Coronary artery (tissue), 2 donors: Measurements from ENCODE around the gene DYNC1H1.
"Not testable (repeated sequence)": the region's sequence is repeated elsewhere in the genome, so short reads cannot be mapped to it uniquely, and the experiment has no call there.

Experiments
- DNase-seq: peaks from one replicate; pipeline ENCODE4 v3.0.0-alpha.2; 2017; ENCODE audit warnings: low spot score
- H3K27ac ChIP-seq, 2 donors: fragments of 200-600 bp; sonication (generic); one replicate each; pipeline ENCODE4 v1.5.1; 2016 to 2019
- H3K4me3 ChIP-seq: fragments of 200-600 bp; sonication (generic); 2 replicates; pipeline ENCODE4 v1.5.1; 2016; ENCODE audit warnings: mild to moderate bottlenecking, moderate library complexity
- TF ChIP-seq, protein P1 (sequence below): fragments of 200-600 bp; sonication (generic); IDR thresholded peaks from one replicate; pipeline ENCODE4 v1.5.1; 2019; ENCODE audit warnings: antibody characterized with exemption

Gene DYNC1H1

GRCh38 chr14:101980251-101980650 is 15.9 kb downstream of the DYNC1H1 start:
- TF ChIP-seq, protein P1, sequence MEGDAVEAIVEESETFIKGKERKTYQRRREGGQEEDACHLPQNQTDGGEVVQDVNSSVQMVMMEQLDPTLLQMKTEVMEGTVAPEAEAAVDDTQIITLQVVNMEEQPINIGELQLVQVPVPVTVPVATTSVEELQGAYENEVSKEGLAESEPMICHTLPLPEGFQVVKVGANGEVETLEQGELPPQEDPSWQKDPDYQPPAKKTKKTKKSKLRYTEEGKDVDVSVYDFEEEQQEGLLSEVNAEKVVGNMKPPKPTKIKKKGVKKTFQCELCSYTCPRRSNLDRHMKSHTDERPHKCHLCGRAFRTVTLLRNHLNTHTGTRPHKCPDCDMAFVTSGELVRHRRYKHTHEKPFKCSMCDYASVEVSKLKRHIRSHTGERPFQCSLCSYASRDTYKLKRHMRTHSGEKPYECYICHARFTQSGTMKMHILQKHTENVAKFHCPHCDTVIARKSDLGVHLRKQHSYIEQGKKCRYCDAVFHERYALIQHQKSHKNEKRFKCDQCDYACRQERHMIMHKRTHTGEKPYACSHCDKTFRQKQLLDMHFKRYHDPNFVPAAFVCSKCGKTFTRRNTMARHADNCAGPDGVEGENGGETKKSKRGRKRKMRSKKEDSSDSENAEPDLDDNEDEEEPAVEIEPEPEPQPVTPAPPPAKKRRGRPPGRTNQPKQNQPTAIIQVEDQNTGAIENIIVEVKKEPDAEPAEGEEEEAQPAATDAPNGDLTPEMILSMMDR = no peak
- DNase-seq = no peak
- Histone ChIP-seq H3K4me3 (no peak overlapping the region), H3K27ac (peak overlapping the region; percentile 4 to 61)

- TF ChIP-seq, protein P1 = no peak
- Histone ChIP-seq H3K4me3 (no peak overlapping the region), H3K27ac (peak overlapping the region; percentile 4 to 61)
- DNase-seq = peak; percentile 85
Measured at GRCh38 chr14:101980700-101981099, 16.3 kb downstream of the DYNC1H1 start.

- no peak overlapping the region for H3K27ac ChIP-seq
Measured at GRCh38 chr14:101982621-101983020, 18.2 kb downstream of the DYNC1H1 start.

DNA sequence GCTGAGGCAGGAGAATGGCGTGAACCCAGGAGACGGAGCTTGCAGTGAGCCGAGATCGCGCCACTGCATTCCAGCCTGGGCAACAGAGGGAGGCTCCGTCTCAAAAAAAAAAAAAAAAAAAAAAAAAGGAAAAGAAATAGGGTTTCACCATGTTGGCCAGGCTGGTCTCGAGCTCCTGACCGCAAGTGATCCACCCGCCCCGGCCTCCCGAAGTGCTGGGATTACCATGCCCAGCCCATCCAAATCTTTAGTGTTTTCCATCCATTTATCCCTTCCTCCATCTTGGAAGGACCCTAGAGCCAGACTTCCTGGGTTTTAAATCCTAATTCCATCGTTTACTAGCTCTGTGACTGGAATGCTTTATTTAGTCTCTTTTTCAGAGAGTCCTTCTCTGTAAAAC is 20.5 kb downstream of the DYNC1H1 start:
- not testable (repeated sequence) for H3K27ac ChIP-seq, H3K4me3 ChIP-seq, DNase-seq

More at GRCh38 chr14:101982621-101983020, 18.2 kb downstream of the DYNC1H1 start:
- no peak overlapping the region for H3K4me3 ChIP-seq
- TF ChIP-seq, protein P1 = no peak
- no peak for DNase-seq

DNA sequence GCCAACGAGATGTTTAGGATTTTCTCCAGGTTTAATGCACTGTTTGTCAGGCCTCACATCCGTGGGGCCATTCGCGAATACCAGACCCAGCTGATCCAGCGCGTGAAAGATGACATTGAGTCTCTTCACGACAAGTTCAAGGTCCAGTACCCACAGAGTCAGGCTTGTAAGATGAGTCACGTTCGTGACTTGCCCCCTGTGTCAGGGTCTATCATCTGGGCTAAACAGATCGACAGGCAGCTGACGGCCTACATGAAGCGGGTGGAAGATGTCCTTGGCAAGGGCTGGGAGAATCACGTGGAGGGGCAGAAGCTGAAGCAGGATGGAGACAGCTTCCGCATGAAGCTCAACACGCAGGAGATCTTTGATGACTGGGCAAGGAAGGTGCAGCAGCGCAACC is 21.6 kb downstream of the DYNC1H1 start:
- H3K4me3 ChIP-seq = no peak overlapping the region
- H3K27ac ChIP-seq = no peak overlapping the region
- DNase-seq = no peak
- TF ChIP-seq, protein P1 = no peak

GRCh38 chr14:101986953-101987352 is 22.6 kb downstream of the DYNC1H1 start:
- no peak overlapping the region for H3K27ac ChIP-seq
- no peak overlapping the region for H3K4me3 ChIP-seq
- TF ChIP-seq, protein P1 = no peak
- DNase-seq = no peak

GRCh38 chr14:101988377-101988776 is 24.0 kb downstream of the DYNC1H1 start:
- Histone ChIP-seq H3K4me3 (no peak overlapping the region), H3K27ac (no peak overlapping the region)
- TF ChIP-seq, protein P1 = no peak
- no peak for DNase-seq

GRCh38 chr14:101991352-101991751 is 27.0 kb downstream of the DYNC1H1 start:
- DNase-seq = no peak
- Histone ChIP-seq H3K4me3 (no peak overlapping the region), H3K27ac (no peak overlapping the region)
- TF ChIP-seq, protein P1 = no peak
